ENCODE data around the gene PRDM9.
"Not testable (repeated sequence)": the region's sequence is repeated elsewhere in the genome, so short reads cannot be mapped to it uniquely, and the experiment has no call there.

- not testable (repeated sequence) for TF ChIP-seq CTCF (IDR thresholded peaks at IDR 0.05; ENCODE audit: insufficient read depth, low read length); POLR2AphosphoS5 (IDR thresholded peaks at IDR 0.05; ENCODE audit: low read depth); GABPA (IDR thresholded peaks at IDR 0.05; ENCODE audit: low read depth)
Observed at GRCh38 chr5:23527216-23527920, 20.0 kb downstream of the PRDM9 start.

Data from HL-60 (cell line).